Measurements from ENCODE around the gene PTK7. TPM values are rescaled to one million over a fixed set of nuclear protein-coding genes. Genes with fewer than 3 reads are reported as not detected.
"Not testable (repeated sequence)": the region's sequence is repeated elsewhere in the genome, so short reads cannot be mapped to it uniquely, and the experiment has no call there.

PTK7 gene
- total and polyA plus RNA-seq, 2 donors (not counting 1 experiment from before 2014, with no cell fraction given) = not detected

DNA sequence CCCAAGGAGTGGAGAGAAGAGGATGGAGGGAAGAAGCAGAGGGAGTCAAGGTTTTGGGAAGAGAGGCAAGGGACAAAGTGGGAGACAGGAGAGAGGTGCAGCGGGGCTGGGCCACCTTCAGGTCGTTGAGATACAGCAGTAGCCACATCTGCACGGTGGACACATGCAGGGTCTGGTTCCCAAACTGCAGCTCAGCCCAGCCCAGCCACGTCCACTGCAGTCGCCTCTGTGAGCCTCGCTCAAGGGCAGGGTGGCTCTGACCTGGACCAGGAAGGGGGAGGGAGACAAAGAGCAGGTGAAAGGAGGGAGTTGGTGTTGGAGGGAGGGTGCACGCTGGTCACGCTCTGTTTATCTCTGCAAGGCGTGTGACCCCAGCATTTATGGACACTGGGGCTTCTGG, 37.4 kb upstream of the PTK7 start:
- H3K79me2 ChIP-seq (ENCODE audit: control insufficient read depth, insufficient read depth, low read length) = no peaks in the 10 kb centered on the region
- Mint-ChIP-seq H3K27ac (no peak overlapping the region), H3K9me3 (ENCODE audit: insufficient read depth) (no peaks in the 10 kb centered on the region), H3K4me1 (no peaks in the 10 kb centered on the region), H3K4me3 (no peak overlapping the region), H3K27me3 (no peaks in the 10 kb centered on the region)
- TF ChIP-seq EZH2 (IDR thresholded peaks at IDR 0.05; ENCODE audit: borderline replicate concordance, insufficient read depth, low read depth, low read length, poor library complexity, severe bottlenecking) = no peak
- TF ChIP-seq, protein P1, sequence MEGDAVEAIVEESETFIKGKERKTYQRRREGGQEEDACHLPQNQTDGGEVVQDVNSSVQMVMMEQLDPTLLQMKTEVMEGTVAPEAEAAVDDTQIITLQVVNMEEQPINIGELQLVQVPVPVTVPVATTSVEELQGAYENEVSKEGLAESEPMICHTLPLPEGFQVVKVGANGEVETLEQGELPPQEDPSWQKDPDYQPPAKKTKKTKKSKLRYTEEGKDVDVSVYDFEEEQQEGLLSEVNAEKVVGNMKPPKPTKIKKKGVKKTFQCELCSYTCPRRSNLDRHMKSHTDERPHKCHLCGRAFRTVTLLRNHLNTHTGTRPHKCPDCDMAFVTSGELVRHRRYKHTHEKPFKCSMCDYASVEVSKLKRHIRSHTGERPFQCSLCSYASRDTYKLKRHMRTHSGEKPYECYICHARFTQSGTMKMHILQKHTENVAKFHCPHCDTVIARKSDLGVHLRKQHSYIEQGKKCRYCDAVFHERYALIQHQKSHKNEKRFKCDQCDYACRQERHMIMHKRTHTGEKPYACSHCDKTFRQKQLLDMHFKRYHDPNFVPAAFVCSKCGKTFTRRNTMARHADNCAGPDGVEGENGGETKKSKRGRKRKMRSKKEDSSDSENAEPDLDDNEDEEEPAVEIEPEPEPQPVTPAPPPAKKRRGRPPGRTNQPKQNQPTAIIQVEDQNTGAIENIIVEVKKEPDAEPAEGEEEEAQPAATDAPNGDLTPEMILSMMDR (IDR thresholded peaks at IDR 0.05) = no peak
- ATAC-seq (ENCODE audit: low read depth) (no peak), DNase-seq (no peak)
- WGBS (ENCODE audit: insufficient coverage) = 96% methylated on average over 9 of the region's 9 CpGs
- H3K4me1 ChIP-seq (ENCODE audit: control insufficient read depth in 2 of 2, insufficient read depth in 2 of 2, low read length in 2 of 2) = no peaks in the 10 kb centered on the region
- H4K20me1 ChIP-seq (ENCODE audit: control insufficient read depth, insufficient read depth, low read length, poor library complexity, severe bottlenecking) = no peaks in the 10 kb centered on the region
- H3K27ac ChIP-seq (ENCODE audit: low read length in 2 of 2) = no peak overlapping the region
- H3K9ac ChIP-seq (ENCODE audit: low read length) = no peak overlapping the region
- ChIA-PET CTCF (interaction anchor here (0.8 kb wide), 1 partner anchor 9 kb away, joined by 3 read pairs; no protein-coding TSS in a partner anchor), POLR2A (interaction anchor here (0.6 kb wide), 1 partner anchor 402 kb away, joined by 6 read pairs; no protein-coding TSS in a partner anchor)
- no peak overlapping the region for H3K4me3 ChIP-seq (ENCODE audit: control extremely low read depth in 1 of 5, extremely low read depth in 1 of 5, insufficient read depth in 1 of 5, low read depth in 2 of 5, low read length in 4 of 5)
- intact Hi-C loops (cut with micrococcal nuclease) = no loop called here
- H2AFZ ChIP-seq (ENCODE audit: insufficient read depth, low read depth, low read length, poor library complexity, severe bottlenecking) = no peak overlapping the region
- H3K27me3 ChIP-seq (replicated peaks in 1 of 4; ENCODE audit: control extremely low read depth in 1 of 4, control insufficient read depth in 3 of 4, insufficient read depth in 4 of 4, low read length in 3 of 4) = no peaks in the 10 kb centered on the region
- H3K36me3 ChIP-seq (replicated peaks in 1 of 2; ENCODE audit: control extremely low read depth in 1 of 2, control insufficient read depth in 1 of 2, extremely low read depth in 1 of 2, insufficient read depth in 2 of 2, low read length in 1 of 2) = peaks cover 0 to 42% of the 10 kb centered on the region in 2 experiments
- no peak overlapping the region for H3K4me2 ChIP-seq (replicated peaks; ENCODE audit: low read depth, low read length, poor library complexity, severe bottlenecking)
- H3K9me3 ChIP-seq (ENCODE audit: control extremely low read depth in 1 of 3, control insufficient read depth in 2 of 3, insufficient read depth in 1 of 3, low read length in 2 of 3) = no peaks in the 10 kb centered on the region

DNA sequence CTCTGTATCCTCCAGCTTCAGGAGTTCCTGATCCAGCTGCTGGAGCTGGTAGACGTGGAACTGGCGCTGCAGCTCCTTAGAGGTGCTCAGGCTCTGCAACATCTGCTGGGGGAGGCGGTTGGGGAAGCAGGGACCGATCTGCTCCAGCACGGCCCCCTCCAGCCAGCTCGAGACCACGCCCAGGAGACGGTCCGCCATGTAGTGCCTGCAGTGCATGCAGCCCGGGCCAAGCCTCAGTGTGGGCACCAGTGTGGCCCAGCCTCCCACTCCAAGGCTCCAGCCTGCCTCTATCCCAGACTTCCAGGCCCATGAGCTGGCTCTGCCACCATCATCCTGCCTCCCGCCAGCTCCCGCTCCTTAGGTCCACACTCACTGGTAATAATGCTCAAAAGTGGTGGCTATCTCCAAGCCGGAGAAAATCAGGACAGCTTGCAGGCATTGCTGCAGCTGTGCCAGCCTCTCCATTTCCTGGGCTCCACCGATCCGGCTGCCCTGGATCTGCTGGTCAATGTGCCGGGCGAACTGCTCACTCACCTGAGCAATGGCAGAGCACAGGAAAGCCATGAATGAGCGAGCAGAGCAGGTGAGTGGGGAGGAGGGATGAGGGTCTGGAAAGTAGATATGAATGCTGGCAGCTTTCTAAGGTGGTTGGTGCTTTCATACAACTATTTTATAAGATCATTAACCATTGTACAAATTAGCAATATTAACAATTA, 35.4 kb upstream of the PTK7 start:
- H3K9me3 ChIP-seq (ENCODE audit: control extremely low read depth in 1 of 3, control insufficient read depth in 2 of 3, insufficient read depth in 1 of 3, low read length in 2 of 3) = no peaks in the 10 kb centered on the region
- H3K79me2 ChIP-seq (ENCODE audit: control insufficient read depth, insufficient read depth, low read length) = no peaks in the 10 kb centered on the region
- H3K36me3 ChIP-seq (replicated peaks in 1 of 2; ENCODE audit: control extremely low read depth in 1 of 2, control insufficient read depth in 1 of 2, extremely low read depth in 1 of 2, insufficient read depth in 2 of 2, low read length in 1 of 2) = peaks cover 0 to 42% of the 10 kb centered on the region in 2 experiments
- no peaks in the 10 kb centered on the region for H3K4me1 ChIP-seq (ENCODE audit: control insufficient read depth in 2 of 2, insufficient read depth in 2 of 2, low read length in 2 of 2)
- no peak overlapping the region for H3K4me3 ChIP-seq (ENCODE audit: control extremely low read depth in 1 of 5, extremely low read depth in 1 of 5, insufficient read depth in 1 of 5, low read depth in 2 of 5, low read length in 4 of 5)
- no peak overlapping the region for H3K27ac ChIP-seq (ENCODE audit: low read length in 2 of 2)
- H2AFZ ChIP-seq (ENCODE audit: insufficient read depth, low read depth, low read length, poor library complexity, severe bottlenecking) = no peak overlapping the region
- H3K4me2 ChIP-seq (replicated peaks; ENCODE audit: low read depth, low read length, poor library complexity, severe bottlenecking) = no peak overlapping the region
- DNase-seq (no peak), ATAC-seq (ENCODE audit: low read depth) (no peak)
- Mint-ChIP-seq H3K9me3 (ENCODE audit: insufficient read depth) (no peaks in the 10 kb centered on the region), H3K27me3 (no peaks in the 10 kb centered on the region), H3K27ac (no peak overlapping the region), H3K4me3 (no peak overlapping the region), H3K4me1 (no peaks in the 10 kb centered on the region)
- CTCF ChIA-PET = no interaction called here
- no peak overlapping the region for H3K9ac ChIP-seq (ENCODE audit: low read length)
- whole genome bisulfite sequencing (ENCODE audit: insufficient coverage) = 98% methylated on average over 17 of the region's 18 CpGs
- no peaks in the 10 kb centered on the region for H4K20me1 ChIP-seq (ENCODE audit: control insufficient read depth, insufficient read depth, low read length, poor library complexity, severe bottlenecking)
- TF ChIP-seq, protein P1 (IDR thresholded peaks at IDR 0.05) = no peak
- no peak for TF ChIP-seq EZH2 (IDR thresholded peaks at IDR 0.05; ENCODE audit: borderline replicate concordance, insufficient read depth, low read depth, low read length, poor library complexity, severe bottlenecking)
- intact Hi-C loops (cut with micrococcal nuclease) = no loop called here
- H3K27me3 ChIP-seq (replicated peaks in 1 of 4; ENCODE audit: control extremely low read depth in 1 of 4, control insufficient read depth in 3 of 4, insufficient read depth in 4 of 4, low read length in 3 of 4) = no peaks in the 10 kb centered on the region
- POLR2A ChIA-PET = no interaction called here

DNA sequence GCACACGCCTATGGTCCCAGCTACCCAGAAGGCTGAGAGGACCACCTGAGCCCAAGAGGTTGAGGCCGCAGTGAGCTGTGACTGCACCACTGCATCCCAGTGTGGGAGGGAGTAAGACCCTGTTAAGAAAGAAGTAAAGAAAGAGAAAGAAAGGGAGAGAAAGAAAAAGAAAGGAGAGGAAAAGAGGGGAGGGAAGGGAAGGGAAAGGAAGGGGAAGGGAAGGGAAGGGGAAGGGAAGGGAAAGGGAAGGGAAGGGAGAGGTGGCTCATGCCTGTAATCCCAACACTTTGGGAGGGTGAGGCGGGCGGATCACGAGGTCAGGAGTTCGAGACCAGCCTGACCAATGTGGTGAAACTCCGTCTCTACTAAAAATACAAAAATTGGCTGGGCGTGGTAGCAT, 34.6 kb upstream of the PTK7 start:
- H3K27ac ChIP-seq (ENCODE audit: low read length in 2 of 2); H3K9me3 Mint-ChIP-seq (ENCODE audit: insufficient read depth); H4K20me1 ChIP-seq (ENCODE audit: control insufficient read depth, insufficient read depth, low read length, poor library complexity, severe bottlenecking); H3K79me2 ChIP-seq (ENCODE audit: control insufficient read depth, insufficient read depth, low read length); H3K4me3 ChIP-seq (ENCODE audit: control extremely low read depth in 1 of 5, extremely low read depth in 1 of 5, insufficient read depth in 1 of 5, low read depth in 2 of 5, low read length in 4 of 5); H3K9ac ChIP-seq (ENCODE audit: low read length); H3K27me3 ChIP-seq (replicated peaks in 1 of 4; ENCODE audit: control extremely low read depth in 1 of 4, control insufficient read depth in 3 of 4, insufficient read depth in 4 of 4, low read length in 3 of 4); H3K4me3 Mint-ChIP-seq; H3K4me1 ChIP-seq (ENCODE audit: control insufficient read depth in 2 of 2, insufficient read depth in 2 of 2, low read length in 2 of 2); intact Hi-C loops (cut with micrococcal nuclease); H3K4me2 ChIP-seq (replicated peaks; ENCODE audit: low read depth, low read length, poor library complexity, severe bottlenecking); H3K27ac Mint-ChIP-seq; H3K9me3 ChIP-seq (ENCODE audit: control extremely low read depth in 1 of 3, control insufficient read depth in 2 of 3, insufficient read depth in 1 of 3, low read length in 2 of 3); H3K4me1 Mint-ChIP-seq; H2AFZ ChIP-seq (ENCODE audit: insufficient read depth, low read depth, low read length, poor library complexity, severe bottlenecking); H3K27me3 Mint-ChIP-seq; ATAC-seq (ENCODE audit: low read depth); CTCF ChIA-PET; DNase-seq: not testable (repeated sequence)
- POLR2A ChIA-PET = interaction anchor here (0.6 kb wide), 1 partner anchor 189 kb away, joined by 4 read pairs; no protein-coding TSS in a partner anchor
- WGBS (ENCODE audit: insufficient coverage) = 100% methylated on average over 3 of the region's 8 CpGs
- peaks cover 0 to 45% of the 10 kb centered on the region in 2 experiments for H3K36me3 ChIP-seq (replicated peaks in 1 of 2; ENCODE audit: control extremely low read depth in 1 of 2, control insufficient read depth in 1 of 2, extremely low read depth in 1 of 2, insufficient read depth in 2 of 2, low read length in 1 of 2)
